Skeletal muscle tissue (tissue), 4 donors: ENCODE results near the gene RPL10. TPM values are rescaled to one million over a fixed set of nuclear protein-coding genes. Genes with fewer than 3 reads are reported as not detected.

Source experiments
- H3K27ac ChIP-seq: one replicate; pipeline ENCODE4 v1.7.0; 2013; ENCODE audit warnings: mild to moderate bottlenecking, low read depth, low read length, inconsistent platforms
- H3K27me3 ChIP-seq, 3 donors: one replicate each; pipeline ENCODE4 v1.7.0; 2013; ENCODE audit warnings: low read length in 3 of 3; ENCODE audit not compliant: control insufficient read depth in 3 of 3, insufficient read depth in 3 of 3
- H3K36me3 ChIP-seq, 3 donors: one replicate each; pipeline ENCODE4 v1.7.0; 2013; ENCODE audit warnings: low read length in 3 of 3; ENCODE audit not compliant: control insufficient read depth in 3 of 3, insufficient read depth in 3 of 3
- H3K4me1 ChIP-seq, 3 donors: one replicate each; pipeline ENCODE4 v1.7.0; 2013; ENCODE audit warnings: low read length in 3 of 3, mild to moderate bottlenecking in 3 of 3; ENCODE audit not compliant: control insufficient read depth in 3 of 3, insufficient read depth in 3 of 3
- H3K4me3 ChIP-seq, 3 donors: one replicate each; pipeline ENCODE4 v1.7.0; 2013; ENCODE audit warnings: low read length in 3 of 3
- H3K9ac ChIP-seq, 3 donors: one replicate each; pipeline ENCODE4 v1.7.0; 2013; ENCODE audit warnings: low read length in 3 of 3, mild to moderate bottlenecking in 3 of 3, moderate library complexity in 2 of 3, low read depth in 1 of 3
- H3K9me3 ChIP-seq, 3 donors: one replicate each; pipeline ENCODE4 v1.7.0; 2013; ENCODE audit warnings: low read length in 3 of 3; ENCODE audit not compliant: control insufficient read depth in 3 of 3
- total RNA-seq: library from RNA; depleted of rRNA; stranded (reverse); fragments of >200 nt; gene quantifications from one replicate; pipeline ENCODE4 v1.2.3, GENCODE V29; 2014
- donor health status: Osteomylitis.

Gene RPL10
- total RNA-seq, 1 donor from 2014 or later, result 4,963 TPM

DNA sequence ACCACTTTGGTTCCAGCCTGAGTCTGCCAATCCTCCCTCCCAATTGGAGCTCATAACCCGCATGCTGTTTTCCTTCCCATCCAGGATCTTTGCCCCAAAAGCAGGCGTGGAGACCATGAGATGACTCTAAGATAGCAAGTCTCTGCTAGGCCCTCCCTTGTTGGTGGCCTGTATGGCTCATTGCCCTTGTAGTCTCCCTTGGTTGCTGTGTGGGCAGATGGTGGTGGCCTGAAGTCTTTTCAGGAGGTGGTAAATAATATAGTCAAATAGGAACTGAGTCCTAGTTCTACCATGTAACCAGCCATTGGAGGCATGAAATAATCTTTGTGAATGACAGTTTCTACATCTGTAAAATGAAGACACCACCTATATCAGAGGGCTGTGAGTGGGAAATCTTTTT is 31.5 kb downstream of the RPL10 start:
- Histone ChIP-seq H3K9me3 (no peaks in the 10 kb centered on the region), H3K9ac (peak overlapping the region in 2 of 3 donors; percentile 80 to 82), H3K4me1 (peaks cover 14 to 15% (median 15%) of the 10 kb centered on the region in 3 donors), H3K4me3 (peak overlapping the region; percentile 72 to 75 (median 73)), H3K27ac (peak overlapping the region; percentile 30), H3K27me3 (no peaks in the 10 kb centered on the region), H3K36me3 (peaks cover 20 to 24% (median 20%) of the 10 kb centered on the region in 3 donors)

DNA sequence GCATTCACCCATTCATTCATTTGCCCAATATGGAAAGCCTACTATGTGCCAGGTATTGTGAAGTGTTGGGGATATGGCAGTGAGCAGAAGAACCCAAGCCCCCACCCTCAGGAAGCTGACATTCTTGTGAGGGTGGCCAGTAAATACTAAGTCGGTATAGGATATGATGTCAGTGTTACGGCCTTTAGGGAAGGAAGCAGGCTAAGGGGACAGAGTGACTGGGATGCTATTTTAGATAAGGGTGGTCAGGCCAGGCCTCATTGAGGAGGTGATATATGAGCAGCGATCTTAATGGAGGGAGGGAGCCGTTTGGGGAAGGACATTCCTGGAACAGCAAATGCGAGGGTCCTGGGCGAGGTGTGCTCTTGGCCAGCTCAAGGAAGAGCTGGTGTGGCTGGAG is 32.3 kb downstream of the RPL10 start:
- peak overlapping the region; percentile 19 for H3K27ac ChIP-seq
- no peak overlapping the region for H3K4me3 ChIP-seq
- H3K4me1 ChIP-seq, result peaks cover 14 to 15% (median 15%) of the 10 kb centered on the region in 3 donors
- no peak overlapping the region for H3K9ac ChIP-seq
- no peaks in the 10 kb centered on the region for H3K27me3 ChIP-seq
- H3K9me3 ChIP-seq, result no peaks in the 10 kb centered on the region
- peaks cover 21 to 27% (median 26%) of the 10 kb centered on the region in 3 donors for H3K36me3 ChIP-seq

DNA sequence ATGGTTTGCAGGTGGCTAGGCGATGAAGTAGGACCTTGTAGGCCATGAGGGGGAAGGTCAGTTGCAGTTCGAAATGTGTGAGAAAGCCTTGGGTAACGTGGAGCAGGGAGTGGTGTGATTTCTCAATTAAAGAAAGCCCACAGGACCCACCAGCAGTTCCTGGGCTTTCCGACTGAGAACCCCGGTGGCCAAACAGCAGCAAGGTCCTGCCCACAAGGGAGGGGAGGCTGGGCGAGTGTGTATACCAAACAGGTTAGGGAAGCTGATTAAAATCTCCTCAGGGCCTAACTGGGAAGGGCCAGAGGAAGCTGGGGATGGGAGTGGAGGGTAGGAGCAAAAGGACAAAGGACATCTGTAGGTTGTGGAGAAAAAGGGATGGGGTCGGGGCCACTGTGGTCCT is 32.7 kb downstream of the RPL10 start:
- Histone ChIP-seq H3K4me1 (peaks cover 14 to 15% (median 15%) of the 10 kb centered on the region in 3 donors), H3K9ac (no peak overlapping the region), H3K4me3 (no peak overlapping the region), H3K36me3 (peaks cover 23 to 30% (median 26%) of the 10 kb centered on the region in 3 donors), H3K9me3 (no peaks in the 10 kb centered on the region), H3K27ac (peak overlapping the region; percentile 19), H3K27me3 (no peaks in the 10 kb centered on the region)

DNA sequence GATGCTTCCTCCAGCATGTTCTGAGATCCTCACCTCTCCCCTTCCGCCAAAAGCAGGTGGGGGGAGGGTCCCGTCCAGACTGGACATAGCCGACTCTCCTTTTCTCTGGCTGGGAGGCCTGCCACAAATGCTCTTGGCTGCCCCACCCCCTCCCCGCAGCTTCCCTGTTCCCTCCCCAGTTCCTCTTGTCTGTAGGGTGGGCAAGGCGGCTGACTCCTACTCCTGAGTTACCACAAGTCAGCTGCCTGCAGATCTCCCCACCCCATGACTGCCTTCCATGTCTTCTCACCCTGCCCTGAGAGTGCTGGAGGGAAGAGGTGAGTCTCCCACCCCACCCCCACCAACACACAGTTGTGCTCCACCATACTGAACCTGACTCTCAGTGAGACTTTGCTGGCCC is 33.2 kb downstream of the RPL10 start:
- Histone ChIP-seq H3K27me3 (no peaks in the 10 kb centered on the region), H3K27ac (no peak overlapping the region), H3K4me3 (no peak overlapping the region), H3K36me3 (peaks cover 23 to 30% (median 26%) of the 10 kb centered on the region in 3 donors), H3K4me1 (peaks cover 14 to 19% (median 19%) of the 10 kb centered on the region in 3 donors), H3K9me3 (no peaks in the 10 kb centered on the region), H3K9ac (no peak overlapping the region)

DNA sequence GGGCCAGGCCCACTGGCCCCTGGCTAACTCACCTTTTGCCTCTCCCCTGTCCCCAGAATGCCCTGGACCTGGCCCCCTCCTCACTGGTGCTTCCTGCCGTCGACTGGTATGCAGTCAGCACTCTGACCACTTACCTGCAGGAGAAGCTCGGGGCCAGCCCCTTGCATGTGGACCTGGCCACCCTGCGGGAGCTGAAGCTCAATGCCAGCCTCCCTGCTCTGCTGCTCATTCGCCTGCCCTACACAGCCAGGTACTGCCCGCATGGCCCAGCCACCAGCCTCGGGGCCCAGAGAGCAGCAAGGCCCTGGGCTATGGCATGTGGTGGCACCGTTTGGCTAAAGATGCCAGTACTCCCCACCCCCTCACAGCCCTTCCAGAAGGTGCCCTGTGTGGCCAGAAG is 34.0 kb downstream of the RPL10 start:
- Histone ChIP-seq H3K4me3 (no peak overlapping the region), H3K36me3 (peaks cover 23 to 30% (median 26%) of the 10 kb centered on the region in 3 donors), H3K9me3 (no peaks in the 10 kb centered on the region), H3K27ac (no peak overlapping the region), H3K9ac (no peak overlapping the region), H3K4me1 (peaks cover 13 to 20% (median 20%) of the 10 kb centered on the region in 3 donors), H3K27me3 (no peaks in the 10 kb centered on the region)

DNA sequence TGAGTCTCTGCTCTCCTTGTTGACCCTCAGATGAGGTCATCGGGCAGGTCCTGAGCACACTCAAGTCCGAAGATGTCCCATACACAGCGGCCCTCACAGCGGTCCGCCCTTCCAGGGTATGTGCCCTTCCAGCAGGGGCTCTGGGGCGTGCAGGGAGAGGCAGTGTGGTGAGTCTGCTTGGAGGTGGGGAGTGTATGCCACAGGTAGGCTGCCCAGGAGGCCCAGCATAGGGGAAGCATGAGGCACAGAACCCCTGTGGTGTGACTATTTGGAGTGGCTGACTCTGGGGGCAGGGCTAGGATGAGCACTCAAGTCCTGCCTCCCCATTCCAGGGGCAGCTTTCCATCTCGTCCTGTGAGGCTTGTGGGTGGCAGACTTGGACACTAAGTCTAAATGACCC is 35.4 kb downstream of the RPL10 start:
- H3K27ac ChIP-seq, result no peak overlapping the region
- H3K4me3 ChIP-seq, result no peak overlapping the region
- peaks cover 25 to 33% (median 26%) of the 10 kb centered on the region in 3 donors for H3K36me3 ChIP-seq
- no peaks in the 10 kb centered on the region for H3K9me3 ChIP-seq
- H3K9ac ChIP-seq, result no peak overlapping the region
- no peaks in the 10 kb centered on the region for H3K27me3 ChIP-seq
- H3K4me1 ChIP-seq, result peaks cover 22 to 29% (median 26%) of the 10 kb centered on the region in 3 donors

DNA sequence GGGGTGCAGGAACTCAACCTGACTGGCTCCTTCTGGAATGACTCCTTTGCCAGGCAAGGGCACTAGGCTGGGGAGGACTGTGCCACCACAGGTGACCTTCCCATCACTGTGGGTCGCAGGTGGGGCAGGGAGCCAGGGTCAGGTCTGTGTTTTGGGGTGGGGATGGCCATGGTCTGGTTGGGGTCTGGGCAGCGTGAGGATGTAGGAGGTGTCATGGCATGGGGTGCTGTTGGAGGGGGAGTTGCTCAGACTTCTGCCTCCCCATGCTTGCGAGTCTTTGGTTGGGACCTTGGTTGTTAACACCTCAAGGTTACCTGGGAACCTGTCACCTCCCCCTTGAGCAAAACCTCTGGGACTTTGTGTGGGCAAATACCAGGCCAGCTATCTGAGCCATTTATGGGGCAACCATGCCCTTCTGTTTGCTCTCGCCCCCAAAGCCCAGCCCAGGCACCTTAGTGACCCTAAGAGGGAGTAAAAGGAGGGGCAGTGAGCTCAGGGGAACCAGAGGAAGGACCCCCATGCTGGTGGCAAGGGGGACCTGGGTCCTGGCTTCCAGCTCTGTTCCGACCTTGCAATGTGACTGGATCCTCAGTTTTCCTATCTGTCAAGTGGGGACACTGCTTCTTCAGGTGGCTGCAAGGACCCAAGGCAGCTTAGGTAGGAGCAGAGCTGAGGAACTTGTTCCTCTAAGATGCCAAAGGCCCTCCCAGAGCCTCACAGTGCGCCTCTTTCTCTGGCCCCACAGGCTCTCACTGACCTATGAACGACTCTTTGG is 36.4 kb downstream of the RPL10 start:
- no peaks in the 10 kb centered on the region for H3K9me3 ChIP-seq
- no peaks in the 10 kb centered on the region for H3K27me3 ChIP-seq
- H3K27ac ChIP-seq, result no peak overlapping the region
- H3K36me3 ChIP-seq, result peaks cover 25 to 33% (median 26%) of the 10 kb centered on the region in 3 donors
- H3K4me1 ChIP-seq, result peaks cover 18 to 28% (median 24%) of the 10 kb centered on the region in 3 donors
- no peak overlapping the region for H3K9ac ChIP-seq
- no peak overlapping the region for H3K4me3 ChIP-seq

DNA sequence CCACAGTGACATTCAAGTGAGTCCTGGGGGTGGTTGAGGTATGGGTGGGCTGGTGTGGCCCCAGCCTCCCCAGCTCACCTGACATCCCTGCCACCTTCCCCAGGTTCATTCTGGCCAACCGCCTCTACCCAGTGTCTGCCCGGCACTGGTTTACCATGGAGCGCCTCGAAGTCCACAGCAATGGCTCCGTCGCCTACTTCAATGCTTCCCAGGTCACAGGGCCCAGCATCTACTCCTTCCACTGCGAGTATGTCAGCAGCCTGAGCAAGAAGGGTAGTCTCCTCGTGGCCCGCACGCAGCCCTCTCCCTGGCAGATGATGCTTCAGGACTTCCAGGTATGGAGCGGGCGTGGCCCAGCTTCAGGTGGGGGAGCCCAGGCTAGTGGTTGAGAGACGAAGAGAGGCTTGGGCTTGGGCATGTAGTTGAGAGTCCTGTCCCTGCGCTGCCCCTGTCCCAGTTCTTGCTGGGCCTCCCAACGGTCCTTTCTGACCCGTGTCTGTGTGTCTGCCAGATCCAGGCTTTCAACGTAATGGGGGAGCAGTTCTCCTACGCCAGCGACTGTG is 37.1 kb downstream of the RPL10 start:
- H3K4me3 ChIP-seq, result no peak overlapping the region
- H3K27me3 ChIP-seq, result no peaks in the 10 kb centered on the region
- peaks cover 15 to 24% (median 22%) of the 10 kb centered on the region in 3 donors for H3K4me1 ChIP-seq
- peaks cover 25 to 34% (median 26%) of the 10 kb centered on the region in 3 donors for H3K36me3 ChIP-seq
- no peaks in the 10 kb centered on the region for H3K9me3 ChIP-seq
- H3K27ac ChIP-seq, result no peak overlapping the region
- no peak overlapping the region for H3K9ac ChIP-seq

DNA sequence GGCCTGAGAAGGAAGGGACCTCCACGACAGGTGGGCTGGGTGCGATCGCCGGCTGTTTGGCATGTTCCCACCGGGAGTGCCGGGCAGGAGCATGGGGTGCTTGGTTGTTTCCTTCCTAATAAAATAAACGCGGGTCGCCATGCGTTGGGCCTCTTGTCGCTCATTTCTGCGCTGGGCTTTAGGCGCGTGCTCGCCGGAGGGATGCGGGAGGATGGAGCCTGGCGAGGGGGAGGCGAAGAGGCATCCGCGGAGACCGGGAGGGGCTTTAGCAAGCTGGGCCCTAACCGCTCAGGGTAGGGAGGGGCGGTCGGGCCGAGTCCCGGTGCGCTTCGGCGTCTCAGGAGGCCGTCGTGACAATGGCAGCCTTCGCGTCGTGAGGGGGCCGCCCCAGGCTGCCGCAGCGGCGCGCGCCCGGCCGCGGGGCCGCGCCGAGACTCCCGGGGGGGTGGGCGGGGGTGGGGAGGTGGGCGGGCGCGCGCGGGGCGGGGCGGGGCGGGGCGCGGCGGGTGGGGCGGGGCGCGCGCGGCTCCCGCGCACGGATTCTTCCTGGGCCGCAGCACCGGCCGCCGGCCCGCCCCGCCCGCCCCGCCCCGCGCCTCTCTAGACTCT is 38.3 kb downstream of the RPL10 start:
- peak overlapping the region; percentile 40 for H3K27ac ChIP-seq
- peak overlapping the region in 2 of 3 donors; percentile 45 to 73 for H3K9ac ChIP-seq
- no peaks in the 10 kb centered on the region for H3K9me3 ChIP-seq
- no peaks in the 10 kb centered on the region for H3K27me3 ChIP-seq
- peak overlapping the region; percentile 14 to 77 (median 61) for H3K4me3 ChIP-seq
- peaks cover 28 to 41% (median 29%) of the 10 kb centered on the region in 3 donors for H3K36me3 ChIP-seq
- H3K4me1 ChIP-seq, result peaks cover 13 to 22% (median 18%) of the 10 kb centered on the region in 3 donors
